PC-9 (cell line): Measurements from ENCODE around the gene RSPH9.

Experiments
- EZH2 ChIP-seq: fragments of 200-600 bp; sonication (generic); IDR thresholded peaks from 2 replicates; pipeline ENCODE4 v1.8.0; 2017; ENCODE audit warnings: antibody characterized with exemption, low read depth
- TF ChIP-seq, protein P1 (sequence below): fragments of 200-600 bp; sonication (generic); conservative IDR thresholded peaks from 2 replicates; pipeline ENCODE4 v1.6.1; 2017; ENCODE audit warnings: mixed run types, antibody characterized with exemption, mild to moderate bottlenecking, moderate library complexity

DNA sequence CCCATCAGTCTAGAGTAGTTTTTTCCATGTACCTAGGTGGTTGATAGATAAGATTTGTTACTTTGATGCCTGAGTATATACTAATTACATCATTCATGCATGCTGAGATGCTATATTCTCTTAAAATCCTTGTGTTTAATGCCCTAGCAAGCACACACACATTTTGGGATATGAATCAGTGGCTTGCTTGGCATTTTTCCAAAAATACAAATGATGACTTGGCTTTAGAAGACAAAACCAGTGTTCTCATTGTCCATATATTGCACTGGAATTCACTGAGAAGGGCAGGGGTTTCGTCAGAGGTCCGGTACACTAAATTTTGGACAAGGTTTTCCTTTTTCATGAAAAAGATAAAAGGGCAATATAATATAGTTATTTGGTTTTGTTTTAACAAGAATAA is 40.7 kb upstream of the RSPH9 start:
- TF ChIP-seq, protein P1, sequence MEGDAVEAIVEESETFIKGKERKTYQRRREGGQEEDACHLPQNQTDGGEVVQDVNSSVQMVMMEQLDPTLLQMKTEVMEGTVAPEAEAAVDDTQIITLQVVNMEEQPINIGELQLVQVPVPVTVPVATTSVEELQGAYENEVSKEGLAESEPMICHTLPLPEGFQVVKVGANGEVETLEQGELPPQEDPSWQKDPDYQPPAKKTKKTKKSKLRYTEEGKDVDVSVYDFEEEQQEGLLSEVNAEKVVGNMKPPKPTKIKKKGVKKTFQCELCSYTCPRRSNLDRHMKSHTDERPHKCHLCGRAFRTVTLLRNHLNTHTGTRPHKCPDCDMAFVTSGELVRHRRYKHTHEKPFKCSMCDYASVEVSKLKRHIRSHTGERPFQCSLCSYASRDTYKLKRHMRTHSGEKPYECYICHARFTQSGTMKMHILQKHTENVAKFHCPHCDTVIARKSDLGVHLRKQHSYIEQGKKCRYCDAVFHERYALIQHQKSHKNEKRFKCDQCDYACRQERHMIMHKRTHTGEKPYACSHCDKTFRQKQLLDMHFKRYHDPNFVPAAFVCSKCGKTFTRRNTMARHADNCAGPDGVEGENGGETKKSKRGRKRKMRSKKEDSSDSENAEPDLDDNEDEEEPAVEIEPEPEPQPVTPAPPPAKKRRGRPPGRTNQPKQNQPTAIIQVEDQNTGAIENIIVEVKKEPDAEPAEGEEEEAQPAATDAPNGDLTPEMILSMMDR = no peak
- TF ChIP-seq EZH2 = no peak
